Esophagus squamous epithelium (tissue), 5 donors: ENCODE results near the gene MAD1L1. TPM values are rescaled to one million over a fixed set of nuclear protein-coding genes. Genes with fewer than 3 reads are reported as not detected.
A peak's percentile ranks its signal among the peaks of the same experiment; 100 is the strongest.

Source experiments
- DNase-seq: peaks from one replicate; lab custom pipeline; 2025; lab: John Stamatoyannopoulos, UW
- H3K27ac ChIP-seq, 4 donors: fragments of 200-600 bp; sonication (generic); one replicate each; pipeline ENCODE4 v1.5.1; 2016 to 2019; ENCODE audit warnings: mild to moderate bottlenecking in 1 of 4
- H3K27me3 ChIP-seq, 4 donors: fragments of 200-600 bp; sonication (generic); 1 replicate in 3 of 4; 2 replicates in 1 of 4; pipeline versions ENCODE4 v1.5.1 to v1.6.0; 2017 to 2021; ENCODE audit warnings: antibody characterized with exemption in 1 of 4
- H3K36me3 ChIP-seq, 3 donors: fragments of 200-600 bp; sonication (generic); one replicate each; pipeline ENCODE4 v1.5.1; 2016 to 2019
- H3K4me1 ChIP-seq, 3 donors: fragments of 200-600 bp; sonication (generic); one replicate each; pipeline ENCODE4 v1.5.1; 2017 to 2019
- H3K4me3 ChIP-seq, 4 donors: fragments of 200-600 bp; sonication (generic); 1 replicate in 3 of 4; 2 replicates in 1 of 4; pipeline ENCODE4 v1.5.1; 2016 to 2019; ENCODE audit warnings: mild to moderate bottlenecking in 2 of 4, moderate library complexity in 1 of 4
- H3K9me3 ChIP-seq, 3 donors: fragments of 200-600 bp; sonication (generic); one replicate each; pipeline ENCODE4 v1.5.1; 2016 to 2019
- POLR2A ChIP-seq, 4 donors: fragments of 450-650 bp; IDR thresholded peaks; one replicate each; pipeline ENCODE4 v1.6.1; 2017; ENCODE audit warnings: antibody characterized with exemption in 4 of 4, mild to moderate bottlenecking in 4 of 4, moderate library complexity in 3 of 4
- WGBS, 2 donors: methylation state at CpG; one replicate each; pipeline ENCODE4 v1.1.5; 2018; 5-methylcytosine and 5-hydroxymethylcytosine counted together
- intact Hi-C: fragments of 100-400 bp; cut with DNase I; formaldehyde crosslinking; loops from one replicate; pipeline ENCODE4 v1.15.0; 2022
- total RNA-seq, 4 donors: library from RNA; depleted of rRNA; stranded (reverse); fragments of >200 nt; gene quantifications; one replicate each; pipeline ENCODE4 v1.1.0, GENCODE V29; 2016
- TF ChIP-seq, protein P1 (sequence below), 6 experiments: fragments of 450-650 bp in 4 of 6; fragments of 200-600 bp in 2 of 6; sonication (generic) in 2 of 6; IDR thresholded peaks; one replicate each; pipeline ENCODE4 v1.5.1; 2016 to 2019; ENCODE audit warnings: antibody characterized with exemption in 6 of 6, mild to moderate bottlenecking in 4 of 6, moderate library complexity in 4 of 6
- donor health status: DM: yes; HTN: yes; CAD: no.

The MAD1L1 gene
- total RNA-seq, 4 donors from 2014 or later = 16.6 to 40.4 (median 30.2) TPM

DNA sequence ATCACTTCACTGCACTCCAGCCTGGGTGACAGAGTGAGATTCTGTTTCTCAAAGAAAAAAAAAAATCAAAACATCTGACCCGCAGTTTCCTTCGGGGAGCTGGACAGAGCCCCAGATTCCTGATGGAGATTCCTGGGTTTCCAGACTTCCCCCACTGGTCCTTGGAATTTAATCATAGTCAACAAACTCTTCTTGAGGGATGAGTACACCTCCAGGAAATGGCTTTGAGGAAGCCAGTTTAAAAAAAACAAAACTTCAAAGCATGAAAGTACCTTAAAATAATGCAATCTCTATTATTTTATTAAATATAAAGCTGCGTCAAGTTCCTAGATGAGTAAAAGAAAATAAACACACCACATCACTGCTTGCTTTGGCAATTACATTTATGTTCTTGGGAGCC, 1.2 kb upstream of the MAD1L1 start:
- TF ChIP-seq POLR2A (IDR thresholded peaks at IDR 0.05) = no peak
- TF ChIP-seq, protein P1, sequence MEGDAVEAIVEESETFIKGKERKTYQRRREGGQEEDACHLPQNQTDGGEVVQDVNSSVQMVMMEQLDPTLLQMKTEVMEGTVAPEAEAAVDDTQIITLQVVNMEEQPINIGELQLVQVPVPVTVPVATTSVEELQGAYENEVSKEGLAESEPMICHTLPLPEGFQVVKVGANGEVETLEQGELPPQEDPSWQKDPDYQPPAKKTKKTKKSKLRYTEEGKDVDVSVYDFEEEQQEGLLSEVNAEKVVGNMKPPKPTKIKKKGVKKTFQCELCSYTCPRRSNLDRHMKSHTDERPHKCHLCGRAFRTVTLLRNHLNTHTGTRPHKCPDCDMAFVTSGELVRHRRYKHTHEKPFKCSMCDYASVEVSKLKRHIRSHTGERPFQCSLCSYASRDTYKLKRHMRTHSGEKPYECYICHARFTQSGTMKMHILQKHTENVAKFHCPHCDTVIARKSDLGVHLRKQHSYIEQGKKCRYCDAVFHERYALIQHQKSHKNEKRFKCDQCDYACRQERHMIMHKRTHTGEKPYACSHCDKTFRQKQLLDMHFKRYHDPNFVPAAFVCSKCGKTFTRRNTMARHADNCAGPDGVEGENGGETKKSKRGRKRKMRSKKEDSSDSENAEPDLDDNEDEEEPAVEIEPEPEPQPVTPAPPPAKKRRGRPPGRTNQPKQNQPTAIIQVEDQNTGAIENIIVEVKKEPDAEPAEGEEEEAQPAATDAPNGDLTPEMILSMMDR (IDR thresholded peaks at IDR 0.05) = no peak
- Histone ChIP-seq H3K4me1 (peaks cover 7 to 55% (median 23%) of the 10 kb centered on the region in 3 donors), H3K4me3 (no peak overlapping the region), H3K9me3 (no peaks in the 10 kb centered on the region), H3K27me3 (no peaks in the 10 kb centered on the region), H3K27ac (no peak overlapping the region), H3K36me3 (peaks cover under 1 to 61% (median 9%) of the 10 kb centered on the region in 3 donors)
- 71 to 77% methylated on average over 3 of the region's 3 CpGs for whole genome bisulfite sequencing, 2 donors
- no peak for DNase-seq
- intact Hi-C loops = no loop called here

DNA sequence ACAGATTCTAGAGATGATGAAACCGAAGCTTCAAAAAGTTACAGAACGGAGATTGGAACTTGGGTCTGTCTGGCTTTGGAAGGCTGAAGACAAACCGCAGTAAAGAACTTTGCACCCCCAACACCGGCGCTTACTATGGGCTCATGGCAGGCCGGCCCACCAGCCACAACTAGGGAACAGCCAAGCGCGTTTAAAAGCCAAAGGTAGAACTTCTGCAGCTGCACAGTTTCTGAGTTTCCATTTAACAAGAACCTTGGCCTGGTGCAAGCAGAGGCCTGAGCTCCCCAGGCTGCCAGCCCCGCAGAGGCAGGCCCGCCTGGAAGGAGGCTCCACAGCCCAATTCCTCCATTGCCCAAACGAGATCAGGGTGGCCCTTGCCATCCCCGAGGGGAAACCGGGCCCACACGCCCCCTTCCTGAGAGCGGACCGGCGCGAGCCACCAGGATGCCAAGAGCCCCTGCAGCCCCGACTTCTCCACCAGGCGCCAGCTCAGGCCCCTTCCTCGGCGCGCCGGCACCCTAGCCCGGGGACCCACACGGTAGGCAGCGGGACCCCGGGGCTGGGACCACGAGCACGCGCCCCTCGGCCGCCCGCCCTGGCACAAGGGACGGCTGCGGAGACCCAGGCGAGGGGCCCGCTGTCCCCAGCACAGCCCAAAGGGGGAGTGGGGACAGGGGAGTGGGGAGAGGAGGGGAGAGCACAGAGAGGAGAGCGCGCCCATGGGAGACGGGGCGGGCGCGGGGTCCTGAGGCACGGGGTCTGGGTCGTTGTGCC, 566 bp downstream of the MAD1L1 start:
- WGBS, 2 donors = 0 to 12% methylated on average over 4 to 7 of the region's 46 CpGs
- H3K9me3 ChIP-seq = no peaks in the 10 kb centered on the region
- peaks cover 7 to 45% (median 20%) of the 10 kb centered on the region in 3 donors for H3K4me1 ChIP-seq
- TF ChIP-seq, protein P1 (IDR thresholded peaks at IDR 0.05) = no peak
- no peak for TF ChIP-seq POLR2A (IDR thresholded peaks at IDR 0.05)
- H3K4me3 ChIP-seq = peak overlapping the region; percentile 75 to 100 (median 86)
- H3K36me3 ChIP-seq = peaks cover 5 to 61% (median 8%) of the 10 kb centered on the region in 3 donors
- H3K27ac ChIP-seq = peak overlapping the region; percentile 78 to 92 (median 82)
- H3K27me3 ChIP-seq = no peaks in the 10 kb centered on the region
- DNase-seq = no peak
- intact Hi-C loops = no loop called here

DNA sequence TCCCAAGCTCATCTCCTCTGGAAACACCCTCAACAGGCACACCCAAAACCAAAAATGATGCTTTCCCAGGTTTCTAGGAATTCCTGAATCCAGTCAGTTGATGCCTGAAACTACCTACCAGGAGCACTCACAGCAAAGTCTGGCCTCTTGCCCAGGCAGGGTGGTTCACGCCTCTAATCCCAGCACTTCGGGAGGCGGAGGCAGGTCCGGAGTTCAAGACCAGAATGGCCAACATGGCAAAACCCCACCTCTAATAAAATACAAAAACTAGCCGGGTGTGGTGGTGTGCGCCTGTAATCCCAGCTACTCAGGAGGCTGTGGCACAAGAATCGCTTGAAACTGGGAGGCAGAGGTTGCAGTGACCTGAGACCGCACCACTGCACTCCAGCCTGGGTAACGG, 1.9 kb downstream of the MAD1L1 start:
- Histone ChIP-seq H3K9me3 (no peaks in the 10 kb centered on the region), H3K27ac (no peak overlapping the region), H3K27me3 (no peaks in the 10 kb centered on the region), H3K36me3 (peaks cover 5 to 63% (median 12%) of the 10 kb centered on the region in 3 donors), H3K4me3 (no peak overlapping the region), H3K4me1 (peaks cover 7 to 42% (median 20%) of the 10 kb centered on the region in 3 donors)
- no peak for DNase-seq
- TF ChIP-seq, protein P1 (IDR thresholded peaks at IDR 0.05) = no peak
- no peak for TF ChIP-seq POLR2A (IDR thresholded peaks at IDR 0.05)
- WGBS, 2 donors = 81 to 83% methylated on average over 4 to 6 of the region's 9 CpGs
- intact Hi-C loops = no loop called here

- TF ChIP-seq POLR2A (IDR thresholded peaks at IDR 0.05) = no peak
- TF ChIP-seq, protein P1 (IDR thresholded peaks at IDR 0.05) = no peak
- H3K4me3 ChIP-seq = no peak overlapping the region
- H3K9me3 ChIP-seq = no peaks in the 10 kb centered on the region
- no peaks in the 10 kb centered on the region for H3K27me3 ChIP-seq
- H3K27ac ChIP-seq = no peak overlapping the region
- intact Hi-C loops = no loop called here
- WGBS, 2 donors = 77 to 81% methylated on average over 4 to 7 of the region's 8 CpGs
- H3K4me1 ChIP-seq = peaks cover 12 to 49% (median 20%) of the 10 kb centered on the region in 3 donors
- DNase-seq = no peak
- peaks cover 1 to 63% (median 12%) of the 10 kb centered on the region in 3 donors for H3K36me3 ChIP-seq
Observed at GRCh38 chr7:2230226-2230625, 2.5 kb downstream of the MAD1L1 start.

DNA sequence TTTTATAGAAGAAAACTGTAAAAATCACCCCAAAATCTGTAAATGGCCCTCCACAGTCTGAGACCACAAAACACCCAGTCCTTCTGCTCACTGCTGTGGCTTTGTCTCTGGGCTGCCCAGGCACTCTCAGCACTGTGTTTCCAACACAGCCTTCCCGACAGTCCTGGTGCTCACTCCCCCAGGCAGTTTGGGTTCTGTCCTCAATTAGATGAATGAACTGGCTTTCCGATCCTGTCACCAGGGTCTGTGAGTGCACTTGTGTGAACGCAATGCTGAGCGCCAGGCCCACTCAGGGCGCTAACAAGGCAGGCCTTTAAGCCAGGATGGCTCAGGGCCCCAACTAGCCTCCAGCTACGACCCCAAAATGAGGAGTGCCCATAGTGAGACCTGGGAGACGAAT, 3.3 kb downstream of the MAD1L1 start:
- Histone ChIP-seq H3K4me1 (peaks cover 19 to 57% (median 20%) of the 10 kb centered on the region in 3 donors), H3K36me3 (peaks cover 0 to 63% (median 12%) of the 10 kb centered on the region in 3 donors), H3K27ac (no peak overlapping the region), H3K9me3 (no peaks in the 10 kb centered on the region), H3K4me3 (no peak overlapping the region), H3K27me3 (no peaks in the 10 kb centered on the region)
- DNase-seq = no peak
- TF ChIP-seq, protein P1 (IDR thresholded peaks at IDR 0.05) = no peak
- no peak for TF ChIP-seq POLR2A (IDR thresholded peaks at IDR 0.05)
- intact Hi-C loops = no loop called here
- WGBS, 2 donors = 76 to 83% methylated on average over 1 to 2 of the region's 7 CpGs
